DOHH2 (cell line): Measurements from ENCODE around the gene AP4E1.

Experiments used
- EZH2phosphoT487 ChIP-seq: fragments of 200-600 bp; sonication (generic); IDR thresholded peaks from 2 replicates; pipeline ENCODE4 v1.6.1; 2017; ENCODE audit warnings: borderline replicate concordance, mild to moderate bottlenecking, antibody characterized with exemption, low read length, moderate library complexity, mixed read lengths
- TF ChIP-seq, protein P1 (sequence below): fragments of 200-600 bp; sonication (generic); IDR thresholded peaks from one replicate; pipeline ENCODE4 v1.5.1; 2014; ENCODE audit warnings: antibody characterized with exemption, mild to moderate bottlenecking, low read depth, low read length; ENCODE audit not compliant: poor library complexity, severe bottlenecking

DNA sequence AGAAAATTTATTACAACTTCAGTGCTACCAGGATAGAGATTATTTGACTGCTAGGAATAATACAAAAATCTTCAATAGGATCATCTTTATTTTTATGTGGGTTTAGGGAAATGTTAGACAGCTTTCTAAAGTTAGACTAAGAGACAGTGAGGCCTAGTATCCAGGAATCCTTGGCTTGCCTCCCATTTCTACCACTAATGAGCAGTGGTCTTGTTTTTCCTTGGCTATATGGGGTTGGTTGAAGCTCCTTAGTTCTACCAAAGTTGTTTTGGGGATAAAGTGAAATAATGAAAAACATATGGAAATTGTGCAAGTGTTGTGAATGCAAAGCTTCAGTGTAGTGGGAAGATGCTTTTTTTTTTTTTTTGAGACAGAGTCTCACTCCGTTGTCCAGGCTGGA lies 16.8 kb downstream of the AP4E1 start:
- TF ChIP-seq, protein P1, sequence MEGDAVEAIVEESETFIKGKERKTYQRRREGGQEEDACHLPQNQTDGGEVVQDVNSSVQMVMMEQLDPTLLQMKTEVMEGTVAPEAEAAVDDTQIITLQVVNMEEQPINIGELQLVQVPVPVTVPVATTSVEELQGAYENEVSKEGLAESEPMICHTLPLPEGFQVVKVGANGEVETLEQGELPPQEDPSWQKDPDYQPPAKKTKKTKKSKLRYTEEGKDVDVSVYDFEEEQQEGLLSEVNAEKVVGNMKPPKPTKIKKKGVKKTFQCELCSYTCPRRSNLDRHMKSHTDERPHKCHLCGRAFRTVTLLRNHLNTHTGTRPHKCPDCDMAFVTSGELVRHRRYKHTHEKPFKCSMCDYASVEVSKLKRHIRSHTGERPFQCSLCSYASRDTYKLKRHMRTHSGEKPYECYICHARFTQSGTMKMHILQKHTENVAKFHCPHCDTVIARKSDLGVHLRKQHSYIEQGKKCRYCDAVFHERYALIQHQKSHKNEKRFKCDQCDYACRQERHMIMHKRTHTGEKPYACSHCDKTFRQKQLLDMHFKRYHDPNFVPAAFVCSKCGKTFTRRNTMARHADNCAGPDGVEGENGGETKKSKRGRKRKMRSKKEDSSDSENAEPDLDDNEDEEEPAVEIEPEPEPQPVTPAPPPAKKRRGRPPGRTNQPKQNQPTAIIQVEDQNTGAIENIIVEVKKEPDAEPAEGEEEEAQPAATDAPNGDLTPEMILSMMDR: no peak
- no peak for TF ChIP-seq EZH2phosphoT487
